ENCODE results near the gene BTBD9.

- TF ChIP-seq ZC3H10 (CRISPR knock-in tag; IDR thresholded peaks at IDR 0.05) (no peak), ZFP3 (CRISPR knock-in tag; IDR thresholded peaks at IDR 0.05) (no peak), RARB (CRISPR knock-in tag; IDR thresholded peaks at IDR 0.05) (no peak), GLIS3 (CRISPR knock-in tag; IDR thresholded peaks at IDR 0.05) (no peak), ZNF8 (CRISPR knock-in tag; IDR thresholded peaks at IDR 0.05) (no peak), PPARA (CRISPR knock-in tag; IDR thresholded peaks at IDR 0.05; ENCODE audit: borderline replicate concordance) (no peak), ZFP30 (CRISPR knock-in tag; IDR thresholded peaks at IDR 0.05) (no peak), CSDC2 (CRISPR knock-in tag; IDR thresholded peaks at IDR 0.05) (no peak), OSR1 (CRISPR knock-in tag; IDR thresholded peaks at IDR 0.05) (no peak), BACH2 (CRISPR knock-in tag; IDR thresholded peaks at IDR 0.05; ENCODE audit: borderline replicate concordance) (no peak)
Measured at GRCh38 chr6:38136547-38136946, 503.2 kb downstream of the BTBD9 start.
